GM19025 (cell line): ENCODE measurements around the gene SCTR.
"Not testable (repeated sequence)": the region's sequence is repeated elsewhere in the genome, so short reads cannot be mapped to it uniquely, and the experiment has no call there.

Experiments used
- ATAC-seq: cut with Tn5 transposase; IDR thresholded peaks from one replicate; pipeline ENCODE4 v1.9.1; 2021; ENCODE audit warnings: mild to moderate bottlenecking, low read depth, moderate library complexity; ENCODE audit not compliant: unreplicated experiment

The SCTR gene

DNA sequence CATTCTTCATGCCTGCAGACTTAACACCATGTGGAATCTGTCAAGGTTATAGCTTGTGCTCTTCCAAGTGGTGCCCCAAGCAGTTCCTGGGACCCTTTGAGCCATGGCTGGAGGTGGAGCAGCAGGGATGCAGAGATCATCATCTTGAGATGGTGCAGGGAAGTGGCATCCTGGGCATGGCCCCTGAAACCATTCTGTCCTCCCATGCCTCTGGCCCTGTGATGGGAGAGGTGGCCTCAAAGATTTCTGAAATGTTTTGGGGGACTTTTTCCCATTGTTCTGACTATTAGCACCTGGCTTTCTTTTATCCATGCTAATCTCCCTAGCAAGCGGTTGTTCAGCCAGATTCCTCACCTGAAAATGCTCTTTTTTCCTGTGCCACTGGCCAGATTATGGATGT, 103.0 kb downstream of the SCTR start:
- no peak for ATAC-seq

DNA sequence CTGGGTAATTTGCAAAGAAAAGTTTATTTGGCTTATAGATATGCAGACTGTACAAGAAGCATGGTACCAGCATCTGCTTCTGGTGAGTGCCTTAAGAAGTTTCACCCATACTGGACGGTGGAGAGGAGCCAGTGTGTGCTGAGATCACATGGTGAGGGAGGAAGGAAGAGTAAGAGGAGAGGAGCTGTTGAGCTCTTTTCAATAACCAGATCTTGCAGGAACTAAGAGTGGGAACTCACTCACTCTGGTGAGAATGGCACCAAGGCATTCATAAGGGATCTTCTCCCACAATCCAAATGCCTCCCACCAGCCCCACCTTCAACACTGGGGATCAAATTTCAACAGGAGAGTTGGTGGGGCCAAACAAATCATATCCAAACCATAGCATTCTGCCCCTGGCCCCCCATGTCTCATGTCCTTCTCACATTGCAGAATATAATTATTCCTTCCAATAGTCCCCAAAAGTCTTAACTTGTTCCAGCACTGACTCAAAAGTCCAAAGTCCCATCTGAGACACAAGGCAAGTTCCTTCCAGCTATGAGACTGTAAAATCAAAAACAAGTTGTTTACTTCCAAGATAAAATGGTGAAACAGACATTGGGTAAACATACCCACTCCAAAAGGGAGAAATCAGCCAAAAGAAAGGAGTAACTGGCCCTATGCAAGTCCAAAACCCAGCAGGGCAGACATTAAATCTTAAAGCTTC, 104.3 kb downstream of the SCTR start:
- no peak for ATAC-seq

GRCh38 chr2:119419065-119419464, 105.2 kb downstream of the SCTR start:
- ATAC-seq = no peak

DNA sequence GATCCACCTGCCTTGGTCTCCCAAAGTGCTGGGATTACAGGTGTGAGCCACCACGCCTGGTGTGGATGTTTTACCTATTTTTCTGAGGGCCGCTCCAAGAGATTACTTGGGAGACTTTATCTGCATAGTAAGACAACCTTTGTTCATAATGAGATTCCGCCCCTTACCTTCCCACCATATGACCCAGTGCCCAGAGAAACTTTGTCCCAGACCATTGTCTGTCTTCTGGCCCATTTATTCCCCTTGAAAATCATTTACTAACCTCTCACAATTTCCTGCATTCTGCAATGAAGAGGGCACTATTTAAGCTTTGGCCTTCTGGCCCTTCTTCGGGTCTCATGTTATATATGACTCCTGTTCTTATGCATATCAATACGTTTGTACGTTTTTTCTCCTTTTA, 106.4 kb downstream of the SCTR start:
- no peak for ATAC-seq

GRCh38 chr2:119416299-119416923, 107.9 kb downstream of the SCTR start:
- ATAC-seq = no peak

DNA sequence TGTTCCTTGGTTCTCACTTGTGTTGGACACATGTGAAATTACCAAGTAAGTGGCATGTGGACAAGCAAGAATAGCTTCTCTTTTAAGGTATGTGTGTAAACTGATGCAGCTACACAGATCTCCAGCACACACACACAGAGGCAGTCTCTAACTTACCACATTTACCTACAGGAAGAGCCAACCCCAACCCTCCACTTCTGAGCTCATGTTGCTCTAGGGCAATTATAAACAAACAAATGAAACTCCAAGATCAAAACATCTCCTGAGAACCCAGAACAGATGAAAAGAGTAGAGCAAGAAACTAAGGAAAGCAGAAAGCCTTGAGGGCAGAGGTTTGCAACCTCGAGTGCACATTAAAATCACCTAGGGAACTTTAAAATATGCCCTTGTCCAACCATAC, 108.7 kb downstream of the SCTR start:
- ATAC-seq = no peak

- ATAC-seq = no peak
Observed at GRCh38 chr2:119414894-119415293, 109.4 kb downstream of the SCTR start.

DNA sequence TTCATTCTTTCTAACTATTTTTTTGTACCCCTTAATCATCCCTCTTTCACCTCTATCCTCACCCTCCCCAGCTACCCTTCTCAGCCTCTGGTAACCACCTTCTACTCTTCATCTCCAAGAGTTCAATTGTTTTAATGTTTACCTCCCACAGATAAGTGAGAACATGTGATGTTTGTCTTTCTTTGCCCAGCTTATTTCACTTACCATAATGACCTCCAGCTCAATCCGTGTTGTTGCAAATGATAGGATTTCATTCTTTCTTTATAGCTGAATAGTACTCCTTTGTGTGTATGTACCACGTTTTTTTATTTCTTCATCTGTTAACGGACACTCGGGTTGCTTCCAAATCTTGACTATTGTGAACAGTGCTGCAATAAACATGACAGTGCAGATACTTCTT, 114.8 kb downstream of the SCTR start:
- ATAC-seq = no peak

- no peak for ATAC-seq
Observed at GRCh38 chr2:119408221-119408619, 116.1 kb downstream of the SCTR start.

- ATAC-seq = no peak
Observed at GRCh38 chr2:119407430-119408220, 116.7 kb downstream of the SCTR start.

- ATAC-seq = no peak
Observed at GRCh38 chr2:119405151-119405550, 119.1 kb downstream of the SCTR start.

DNA sequence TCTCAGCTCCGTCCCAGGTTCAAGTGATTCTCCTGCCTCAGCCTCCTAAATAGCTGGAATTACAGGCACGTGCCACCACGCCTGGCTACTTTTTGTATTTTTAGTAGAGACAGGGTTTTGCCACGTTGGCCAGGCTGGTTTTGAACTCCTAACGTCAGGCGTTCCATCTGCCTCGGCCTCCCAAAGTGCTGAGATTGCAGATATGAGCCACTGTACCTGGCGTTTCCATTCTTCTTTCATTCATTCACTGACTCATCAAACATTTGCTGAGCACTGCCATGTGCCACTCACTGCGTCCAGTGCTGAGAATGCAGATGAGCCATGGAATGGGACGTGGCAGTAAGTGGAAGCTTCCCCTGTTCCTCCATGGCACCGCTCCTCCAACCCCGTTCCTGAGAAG, 120.7 kb downstream of the SCTR start:
- ATAC-seq = not testable (repeated sequence)

- no peak for ATAC-seq
Observed at GRCh38 chr2:119402645-119403560, 121.4 kb downstream of the SCTR start.

DNA sequence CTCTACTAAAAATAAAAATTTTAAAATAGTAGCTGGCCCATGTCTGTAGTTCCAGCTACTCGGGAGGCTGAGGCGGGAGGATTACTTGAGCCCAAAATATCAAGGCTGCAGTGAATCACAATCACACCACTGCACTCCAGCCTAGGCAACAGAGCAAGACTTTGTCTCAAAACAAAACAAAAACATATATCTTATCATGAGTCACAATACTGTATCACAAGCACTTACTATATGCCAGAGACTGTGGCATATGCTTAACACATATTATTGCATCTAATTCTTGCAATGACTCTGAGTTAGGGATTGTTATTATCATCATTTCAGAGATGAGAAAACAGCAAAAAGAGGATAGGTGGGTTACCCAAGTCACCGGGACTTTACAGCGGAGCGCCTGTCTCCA, 122.2 kb downstream of the SCTR start:
- ATAC-seq = no peak

DNA sequence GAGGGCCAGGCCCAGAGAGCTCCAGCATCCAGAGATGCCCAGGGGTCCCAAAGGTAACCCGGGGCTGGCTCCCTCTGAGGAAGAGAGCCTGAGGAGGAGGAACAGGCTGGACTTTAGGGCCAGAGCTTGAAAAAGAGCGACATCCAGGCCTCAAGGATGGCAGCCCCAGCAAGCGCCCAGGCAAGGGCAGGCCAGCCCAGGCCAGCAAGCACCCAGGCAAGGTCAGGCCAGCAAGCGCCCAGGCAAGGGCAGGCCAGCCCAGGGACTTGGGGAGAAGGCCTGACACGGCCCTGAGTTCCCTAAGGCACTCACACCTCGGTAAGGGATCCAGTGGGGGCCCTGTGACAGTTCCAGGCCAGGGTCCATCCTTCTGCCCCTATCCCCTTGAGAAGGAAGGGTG, 127.1 kb downstream of the SCTR start:
- no peak for ATAC-seq

DNA sequence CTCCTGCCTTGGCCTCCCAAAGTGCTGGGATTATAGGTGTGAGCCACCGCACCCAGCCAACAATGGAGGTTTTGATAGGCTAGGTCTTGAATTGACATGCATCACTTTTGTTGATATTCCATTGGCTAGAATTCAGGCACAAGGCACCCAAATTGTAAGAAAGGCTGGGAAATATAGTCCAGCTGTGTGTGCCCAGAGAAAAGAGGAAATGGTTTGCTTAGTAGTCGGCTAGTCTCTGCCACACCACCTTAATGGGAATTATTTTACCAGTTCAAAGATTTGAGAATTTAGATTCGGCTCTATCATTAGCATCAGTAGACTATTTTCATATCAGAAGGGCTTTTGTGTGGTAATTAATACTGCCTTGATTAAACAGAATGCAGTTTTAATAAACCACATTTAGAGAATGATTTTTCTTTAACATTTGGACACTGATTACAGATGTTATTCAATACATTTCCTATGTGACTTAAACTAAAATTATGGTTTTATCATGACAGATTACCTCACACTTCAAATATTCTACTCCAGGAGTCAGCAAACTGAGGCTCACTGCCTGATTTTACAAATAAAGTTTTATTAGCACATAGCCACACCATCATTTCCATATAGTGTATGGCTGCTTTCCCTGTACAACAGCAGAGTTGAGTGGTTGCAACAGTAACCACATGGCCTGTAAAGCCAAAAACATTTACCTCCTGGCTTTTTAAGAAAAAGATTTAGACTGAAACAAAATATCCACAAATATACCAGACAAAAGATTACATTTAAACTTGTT, 130.1 kb downstream of the SCTR start:
- ATAC-seq = no peak
